ENCODE data around the gene NDE1. TPM values are rescaled to one million over a fixed set of nuclear protein-coding genes. Genes with fewer than 3 reads are reported as not detected.
A peak's percentile ranks its signal among the peaks of the same experiment; 100 is the strongest.
"Not testable (repeated sequence)": the region's sequence is repeated elsewhere in the genome, so short reads cannot be mapped to it uniquely, and the experiment has no call there.

The NDE1 gene
- polyA plus RNA-seq, 1 donor (not counting 4 experiments of a cell fraction or from before 2014, with no cell fraction given), result 37.8 TPM

DNA sequence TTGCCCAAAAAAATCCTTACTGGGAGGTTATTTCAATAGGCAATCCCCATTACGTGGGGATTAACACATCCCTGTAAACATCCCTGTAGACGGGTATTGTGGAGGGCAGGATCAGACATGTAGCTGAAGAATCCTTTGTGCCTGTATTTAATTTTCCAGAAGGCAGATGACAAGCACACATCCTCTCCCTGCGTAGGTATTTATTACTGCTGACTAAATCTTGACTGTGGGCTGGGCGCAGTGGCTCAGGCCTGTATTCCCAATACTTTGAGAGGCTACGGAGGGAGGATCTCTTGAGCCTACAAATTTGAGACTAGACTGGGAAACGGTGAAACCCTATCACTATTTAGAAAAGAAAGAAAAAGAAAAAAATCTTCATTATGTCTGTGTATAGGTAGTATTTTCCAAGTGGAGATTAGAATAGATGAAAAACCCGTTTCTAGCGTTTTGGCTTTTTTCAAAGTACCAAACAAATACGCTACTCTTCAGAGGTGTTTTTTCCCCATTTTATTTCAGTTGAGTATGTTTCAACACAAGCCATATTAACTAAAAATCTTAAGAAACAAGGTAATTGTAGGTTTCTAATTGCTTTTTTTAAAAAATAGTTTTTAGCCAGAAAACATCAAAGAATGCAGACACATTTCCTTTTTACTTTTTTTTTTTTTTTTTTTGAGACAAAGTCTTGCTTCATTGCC is 5.6 kb upstream of the NDE1 start:
- H3K27ac ChIP-seq (ENCODE audit: control insufficient read depth, insufficient read depth, low read length), result peak overlapping the region; percentile 100
- peak overlapping the region; percentile 97 for H3K9ac ChIP-seq (ENCODE audit: control insufficient read depth, extremely low read depth, insufficient read depth, low read length)
- peak overlapping the region; percentile 73 to 95 (median 85) for H3K4me3 ChIP-seq (ENCODE audit: control insufficient read depth in 2 of 3, extremely low read depth in 1 of 3, insufficient read depth in 2 of 3, low read depth in 1 of 3, low read length in 3 of 3)

DNA sequence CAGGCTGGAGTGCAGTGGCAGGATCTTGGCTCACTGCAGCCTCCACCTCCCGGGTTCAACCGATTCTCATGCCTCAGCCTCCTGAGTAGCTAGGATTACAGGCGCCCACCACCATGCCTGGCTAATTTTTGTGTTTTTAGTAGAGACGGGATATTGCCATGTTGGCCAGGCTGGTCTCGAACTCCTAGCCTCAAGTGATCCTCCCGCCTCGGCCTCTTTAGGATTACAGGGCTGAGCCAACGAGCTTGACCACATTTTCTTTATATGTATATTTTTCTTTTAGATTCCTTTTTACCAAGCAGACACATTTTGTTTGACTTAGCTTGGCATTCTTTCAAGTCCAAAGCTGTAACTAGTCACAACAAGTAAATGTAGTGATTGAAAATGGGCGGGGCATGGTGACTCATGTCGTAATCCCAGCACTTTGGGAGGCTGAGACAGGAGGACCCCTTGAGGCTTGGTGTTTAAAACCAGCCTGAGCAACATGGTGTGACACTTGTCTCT is 5.0 kb upstream of the NDE1 start:
- H3K4me1 ChIP-seq (ENCODE audit: control insufficient read depth, extremely low read depth, insufficient read depth, low read length), result peaks cover 47% of the 10 kb centered on the region
- H2AFZ ChIP-seq (ENCODE audit: control insufficient read depth, low read length); dilution Hi-C loops (cut with MboI; ENCODE audit: extremely low pct_ligation_motif_present, low sequenced_read_pairs); H3K27me3 ChIP-seq (ENCODE audit: control insufficient read depth, extremely low read depth, insufficient read depth, low read length); H4K20me1 ChIP-seq (ENCODE audit: control insufficient read depth, extremely low read depth, insufficient read depth, low read length); H3K36me3 ChIP-seq (ENCODE audit: control insufficient read depth in 2 of 2, extremely low read depth in 1 of 2, insufficient read depth in 2 of 2, low read length in 2 of 2); H3K9me3 ChIP-seq (ENCODE audit: control insufficient read depth, low read depth, low read length); H3K4me3 ChIP-seq (ENCODE audit: control insufficient read depth in 2 of 3, extremely low read depth in 1 of 3, insufficient read depth in 2 of 3, low read depth in 1 of 3, low read length in 3 of 3); H3K9me1 ChIP-seq (ENCODE audit: control insufficient read depth, extremely low read depth, insufficient read depth, low read length): not testable (repeated sequence)
- peaks cover 21% of the 10 kb centered on the region for H3K79me2 ChIP-seq (ENCODE audit: control insufficient read depth, insufficient read depth, low read length)
- DNase-seq (ENCODE audit: low read depth, low spot score) (peak; percentile 97), FAIRE-seq (peak; percentile 41)
- H3K27ac ChIP-seq (ENCODE audit: control insufficient read depth, insufficient read depth, low read length), result peak overlapping the region; percentile 100
- peak overlapping the region; percentile 97 for H3K9ac ChIP-seq (ENCODE audit: control insufficient read depth, extremely low read depth, insufficient read depth, low read length)
- TF ChIP-seq, protein P1, sequence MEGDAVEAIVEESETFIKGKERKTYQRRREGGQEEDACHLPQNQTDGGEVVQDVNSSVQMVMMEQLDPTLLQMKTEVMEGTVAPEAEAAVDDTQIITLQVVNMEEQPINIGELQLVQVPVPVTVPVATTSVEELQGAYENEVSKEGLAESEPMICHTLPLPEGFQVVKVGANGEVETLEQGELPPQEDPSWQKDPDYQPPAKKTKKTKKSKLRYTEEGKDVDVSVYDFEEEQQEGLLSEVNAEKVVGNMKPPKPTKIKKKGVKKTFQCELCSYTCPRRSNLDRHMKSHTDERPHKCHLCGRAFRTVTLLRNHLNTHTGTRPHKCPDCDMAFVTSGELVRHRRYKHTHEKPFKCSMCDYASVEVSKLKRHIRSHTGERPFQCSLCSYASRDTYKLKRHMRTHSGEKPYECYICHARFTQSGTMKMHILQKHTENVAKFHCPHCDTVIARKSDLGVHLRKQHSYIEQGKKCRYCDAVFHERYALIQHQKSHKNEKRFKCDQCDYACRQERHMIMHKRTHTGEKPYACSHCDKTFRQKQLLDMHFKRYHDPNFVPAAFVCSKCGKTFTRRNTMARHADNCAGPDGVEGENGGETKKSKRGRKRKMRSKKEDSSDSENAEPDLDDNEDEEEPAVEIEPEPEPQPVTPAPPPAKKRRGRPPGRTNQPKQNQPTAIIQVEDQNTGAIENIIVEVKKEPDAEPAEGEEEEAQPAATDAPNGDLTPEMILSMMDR (optimal IDR thresholded peaks at IDR 0.05 in 1 of 3, IDR thresholded peaks at IDR 0.05 in 1 of 3, conservative IDR thresholded peaks at IDR 0.05 in 1 of 3; ENCODE audit: extremely low read depth in 1 of 3, insufficient read depth in 2 of 3, low read length in 3 of 3), result peak in 2 of 3 experiments; percentile 17 to 38
- peak overlapping the region; percentile 95 for H3K4me2 ChIP-seq (ENCODE audit: control insufficient read depth, extremely low read depth, insufficient read depth, low read depth, low read length)

More for the DNA sequence above, 5.6 kb upstream of the NDE1 start:
- TF ChIP-seq, protein P1 (optimal IDR thresholded peaks at IDR 0.05 in 1 of 3, IDR thresholded peaks at IDR 0.05 in 1 of 3, conservative IDR thresholded peaks at IDR 0.05 in 1 of 3; ENCODE audit: extremely low read depth in 1 of 3, insufficient read depth in 2 of 3, low read length in 3 of 3), result no peak
- TF ChIP-seq EZH2 (IDR thresholded peaks at IDR 0.05; ENCODE audit: low read length), result no peak
- Histone ChIP-seq H3K9me1 (ENCODE audit: control insufficient read depth, extremely low read depth, insufficient read depth, low read length) (no peaks in the 10 kb centered on the region), H2AFZ (ENCODE audit: control insufficient read depth, low read length) (no peak overlapping the region), H3K4me1 (ENCODE audit: control insufficient read depth, extremely low read depth, insufficient read depth, low read length) (peaks cover 43% of the 10 kb centered on the region), H3K4me2 (ENCODE audit: control insufficient read depth, extremely low read depth, insufficient read depth, low read depth, low read length) (peak overlapping the region; percentile 95), H3K36me3 (ENCODE audit: control insufficient read depth in 2 of 2, extremely low read depth in 1 of 2, insufficient read depth in 2 of 2, low read length in 2 of 2) (peaks cover 0 to 1% of the 10 kb centered on the region in 2 experiments), H3K79me2 (ENCODE audit: control insufficient read depth, insufficient read depth, low read length) (peaks cover 24% of the 10 kb centered on the region), H4K20me1 (ENCODE audit: control insufficient read depth, extremely low read depth, insufficient read depth, low read length) (no peaks in the 10 kb centered on the region), H3K27me3 (ENCODE audit: control insufficient read depth, extremely low read depth, insufficient read depth, low read length) (no peaks in the 10 kb centered on the region), H3K9me3 (ENCODE audit: control insufficient read depth, low read depth, low read length) (no peaks in the 10 kb centered on the region)
- DNase-seq (ENCODE audit: low read depth, low spot score), result peak; percentile 97
- dilution Hi-C loops (cut with MboI; ENCODE audit: extremely low pct_ligation_motif_present, low sequenced_read_pairs), result no loop called here
- peak; percentile 93 for FAIRE-seq

DNA sequence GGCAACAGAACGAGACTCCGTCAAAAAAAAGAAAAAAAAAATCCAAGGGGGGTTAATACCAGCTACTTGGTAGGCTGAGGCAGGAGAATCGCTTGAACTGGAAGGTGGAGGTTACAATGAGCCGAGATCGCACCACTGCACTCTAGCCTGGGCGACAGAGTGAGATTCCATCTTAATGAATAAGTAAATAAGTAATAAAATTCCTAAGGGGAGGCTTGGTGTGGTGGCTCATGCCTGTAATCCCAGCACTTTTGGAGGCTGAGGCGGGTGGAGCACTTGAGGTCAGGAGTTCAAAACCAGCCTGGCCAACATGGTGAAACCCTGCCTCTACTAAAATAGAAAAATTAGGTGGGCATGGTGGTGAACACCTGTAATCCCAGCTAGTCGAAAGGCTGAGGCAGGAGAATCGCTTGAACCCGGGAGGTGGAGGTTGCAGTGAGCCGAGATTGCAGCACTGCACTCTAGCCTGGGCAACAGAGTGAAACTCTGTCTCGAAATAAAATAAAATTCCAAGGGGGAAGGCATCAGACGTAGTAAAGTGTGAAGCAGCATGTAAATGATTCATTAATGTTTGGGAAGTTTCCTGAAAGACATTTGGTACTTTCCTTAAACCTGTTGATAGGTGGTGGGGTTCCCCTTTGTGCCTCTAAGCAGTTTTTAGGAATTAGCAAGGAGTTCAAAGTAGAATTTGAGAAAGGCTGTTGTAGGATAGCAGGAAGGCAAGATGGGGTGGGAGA is 3.3 kb upstream of the NDE1 start:
- dilution Hi-C loops (cut with MboI; ENCODE audit: extremely low pct_ligation_motif_present, low sequenced_read_pairs); DNase-seq (ENCODE audit: low read depth, low spot score); H4K20me1 ChIP-seq (ENCODE audit: control insufficient read depth, extremely low read depth, insufficient read depth, low read length); H3K36me3 ChIP-seq (ENCODE audit: control insufficient read depth in 2 of 2, extremely low read depth in 1 of 2, insufficient read depth in 2 of 2, low read length in 2 of 2); H3K9me3 ChIP-seq (ENCODE audit: control insufficient read depth, low read depth, low read length); H2AFZ ChIP-seq (ENCODE audit: control insufficient read depth, low read length); H3K27me3 ChIP-seq (ENCODE audit: control insufficient read depth, extremely low read depth, insufficient read depth, low read length); H3K9me1 ChIP-seq (ENCODE audit: control insufficient read depth, extremely low read depth, insufficient read depth, low read length); FAIRE-seq; H3K4me3 ChIP-seq (ENCODE audit: control insufficient read depth in 2 of 3, extremely low read depth in 1 of 3, insufficient read depth in 2 of 3, low read depth in 1 of 3, low read length in 3 of 3): not testable (repeated sequence)
- H3K4me2 ChIP-seq (ENCODE audit: control insufficient read depth, extremely low read depth, insufficient read depth, low read depth, low read length), result peak overlapping the region; percentile 20
- H3K79me2 ChIP-seq (ENCODE audit: control insufficient read depth, insufficient read depth, low read length), result peaks cover 21% of the 10 kb centered on the region
- peak overlapping the region; percentile 45 for H3K27ac ChIP-seq (ENCODE audit: control insufficient read depth, insufficient read depth, low read length)
- peaks cover 43% of the 10 kb centered on the region for H3K4me1 ChIP-seq (ENCODE audit: control insufficient read depth, extremely low read depth, insufficient read depth, low read length)
- H3K9ac ChIP-seq (ENCODE audit: control insufficient read depth, extremely low read depth, insufficient read depth, low read length), result peak overlapping the region; percentile 34

All from keratinocyte (primary cell).